Endothelial cell of umbilical vein (primary cell): Measurements from ENCODE around the gene MRPL41. TPM values are rescaled to one million over a fixed set of nuclear protein-coding genes. Genes with fewer than 3 reads are reported as not detected.

Experiments used
- BruUV-seq: library from RNA; stranded (reverse); fragments of 400-500 nt; replicated peaks from 2 replicates; lab custom pipeline; 2021; lab: Mats Ljungman, UMichigan
- CTCF ChIA-PET: fragments of 300-600, 350-600 bp; sonication (Branson Sonifier 250); formaldehyde crosslinking; loops from one replicate; lab custom pipeline; 2021; ENCODE audit warnings: antibody characterized with exemption, inconsistent platforms; lab: Charles Lee
- POLR2A ChIA-PET: fragments of 300-600, 350-600 bp; sonication (Branson Sonifier 250); formaldehyde crosslinking; loops from one replicate; lab custom pipeline; 2021; ENCODE audit warnings: antibody characterized with exemption, inconsistent platforms; lab: Charles Lee
- DNase-seq: peaks from one replicate; pipeline ENCODE4 v3.0.0-alpha.2; 2011; ENCODE audit warnings: low read depth, low spot score
- FAIRE-seq: peaks from 2 replicates; lab custom pipeline; 2011; peaks lifted over from hg19 to GRCh38; lab: Jason Lieb, UNC
- H2AFZ ChIP-seq: 2 replicates; pipeline ENCODE4 v1.6.0; 2012; ENCODE audit warnings: low read depth, low read length, control low read depth, inconsistent platforms
- H3K27ac ChIP-seq: 2 replicates; pipeline ENCODE4 v1.5.1; 2011; ENCODE audit warnings: low read depth, mild to moderate bottlenecking, control low read depth, low read length, moderate library complexity; ENCODE audit not compliant: insufficient read depth
- H3K27me3 ChIP-seq, 2 experiments: 2 replicates each; pipeline versions ENCODE4 v1.6.0 to v1.6.1; 2011; ENCODE audit warnings: low read length in 2 of 2, mixed read lengths in 1 of 2; ENCODE audit not compliant: control insufficient read depth in 2 of 2, insufficient read depth in 2 of 2
- H3K36me3 ChIP-seq, 2 experiments: 2 replicates in 1 of 2; 3 replicates in 1 of 2; pipeline ENCODE4 v1.5.1; 2011; ENCODE audit warnings: low read length in 2 of 2, mild to moderate bottlenecking in 1 of 2, moderate library complexity in 1 of 2; ENCODE audit not compliant: control insufficient read depth in 2 of 2, insufficient read depth in 2 of 2; ENCODE audit errors: extremely low read depth in 1 of 2
- H3K4me1 ChIP-seq: 3 replicates; pipeline ENCODE4 v1.5.1; 2011; ENCODE audit warnings: mild to moderate bottlenecking, low read length; ENCODE audit not compliant: control insufficient read depth, insufficient read depth; ENCODE audit errors: extremely low read depth
- H3K4me2 ChIP-seq: 2 replicates; pipeline ENCODE4 v1.6.1; 2011; ENCODE audit warnings: low read length, control low read depth, mixed read lengths; ENCODE audit not compliant: insufficient read depth
- H3K4me3 ChIP-seq, 3 experiments: fragments of 200-600 bp in 1 of 3; sonication (generic), shearing (Covaris generic) in 1 of 3; replicated peaks in 1 of 3; 2 replicates each; pipeline ENCODE4 v1.5.1; 2011 to 2016; ENCODE audit warnings: control low read depth in 3 of 3, low read length in 3 of 3, mild to moderate bottlenecking in 2 of 3, inconsistent platforms in 1 of 3, low read depth in 1 of 3, moderate library complexity in 1 of 3; ENCODE audit not compliant: insufficient read depth in 1 of 3
- H3K79me2 ChIP-seq: 2 replicates; pipeline ENCODE4 v1.6.0; 2012; ENCODE audit warnings: low read length, inconsistent platforms; ENCODE audit not compliant: control insufficient read depth, insufficient read depth
- H3K9ac ChIP-seq: replicated peaks from 2 replicates; pipeline ENCODE3; 2011; ENCODE audit warnings: low read length, control low read depth; ENCODE audit not compliant: insufficient read depth; ENCODE audit errors: extremely low read depth
- H3K9me1 ChIP-seq: replicated peaks from 3 replicates; pipeline ENCODE4 v1.6.0; 2011; ENCODE audit warnings: mild to moderate bottlenecking, low read length; ENCODE audit not compliant: control insufficient read depth, insufficient read depth; ENCODE audit errors: extremely low read depth
- H3K9me3 ChIP-seq: replicated peaks from 2 replicates; pipeline ENCODE4 v1.5.1; 2012; ENCODE audit warnings: low read length, inconsistent platforms; ENCODE audit not compliant: control insufficient read depth, insufficient read depth
- H4K20me1 ChIP-seq: replicated peaks from 2 replicates; pipeline ENCODE3; 2011; ENCODE audit warnings: mild to moderate bottlenecking, low read length; ENCODE audit not compliant: control insufficient read depth, insufficient read depth; ENCODE audit errors: extremely low read depth
- CTCF ChIP-seq, 2 donors: IDR thresholded peaks; 1 replicate in 1 of 2; 2 replicates in 1 of 2; pipeline ENCODE4 v1.5.1; 2011; ENCODE audit warnings: low read length in 2 of 2, mild to moderate bottlenecking in 2 of 2, moderate library complexity in 2 of 2, control low read depth in 1 of 2, inconsistent platforms in 1 of 2, low read depth in 1 of 2; ENCODE audit not compliant: insufficient read depth in 1 of 2; ENCODE audit errors: extremely low read depth in 1 of 2
- EZH2 ChIP-seq: IDR thresholded peaks from 2 replicates; pipeline ENCODE4 v1.6.1; 2012; ENCODE audit warnings: borderline replicate concordance, low read depth, mild to moderate bottlenecking, moderate library complexity, low read length, inconsistent platforms; ENCODE audit not compliant: severe bottlenecking
- FOS ChIP-seq: IDR thresholded peaks from 2 replicates; pipeline ENCODE4 v1.6.1; 2011; ENCODE audit warnings: mild to moderate bottlenecking, low read length, moderate library complexity, borderline replicate concordance; ENCODE audit not compliant: insufficient read depth
- GATA2 ChIP-seq: IDR thresholded peaks from 2 replicates; pipeline ENCODE4 v1.7.0; 2011; ENCODE audit warnings: low read depth, mild to moderate bottlenecking, moderate library complexity, mixed read lengths, low read length; ENCODE audit not compliant: insufficient read length, insufficient read depth
- JUN ChIP-seq: IDR thresholded peaks from 2 replicates; pipeline ENCODE4 v1.6.1; 2011; ENCODE audit warnings: borderline replicate concordance, low read depth; ENCODE audit not compliant: insufficient read length, insufficient read depth
- MAX ChIP-seq: IDR thresholded peaks from 2 replicates; pipeline ENCODE4 v1.6.1; 2011; ENCODE audit not compliant: insufficient read depth, insufficient read length
- MYC ChIP-seq: IDR thresholded peaks from one replicate; pipeline ENCODE4 v1.6.1; 2011; ENCODE audit warnings: mild to moderate bottlenecking, low read depth, low read length
- POLR2A ChIP-seq: IDR thresholded peaks from 2 replicates; pipeline ENCODE4 v1.6.1; 2012; ENCODE audit warnings: low read depth, mild to moderate bottlenecking, control low read depth, low read length
- POLR2AphosphoS5 ChIP-seq: IDR thresholded peaks from 2 replicates; pipeline ENCODE4 v1.6.1; 2012; ENCODE audit warnings: low read depth, mild to moderate bottlenecking, control low read depth, low read length, moderate library complexity; ENCODE audit not compliant: insufficient read depth
- dilution Hi-C: fragments of 300-500 bp; cut with MboI; formaldehyde crosslinking; loops from one replicate; pipeline ENCODE4 v1.15.0; 2019; ENCODE audit warnings: low sequenced_read_pairs; ENCODE audit not compliant: extremely low pct_ligation_motif_present
- intact Hi-C: fragments of 100-400 bp; cut with micrococcal nuclease; formaldehyde crosslinking; loops from one replicate; pipeline ENCODE4 v1.10.0; 2022
- polyA plus RNA-seq, 4 experiments: library from polyadenylated mRNA; depleted of rRNA in 3 of 4; stranded (reverse) in 3 of 4; unstranded in 1 of 4; fragments of >200 nt; gene quantifications; 2 replicates each; pipeline versions ENCODE4 v1.2.1 to v1.2.3, GENCODE V29; 2011 to 2012; ENCODE audit warnings: missing spikeins in 1 of 4
- total RNA-seq: library from RNA; stranded (reverse); gene quantifications from 2 replicates; pipeline ENCODE4 v1.2.3, GENCODE V29; 2021

MRPL41 gene
- total and polyA plus RNA-seq, 2 donors (not counting 3 experiments of a cell fraction or from before 2014, with no cell fraction given), result 50.4 to 50.7 TPM

DNA sequence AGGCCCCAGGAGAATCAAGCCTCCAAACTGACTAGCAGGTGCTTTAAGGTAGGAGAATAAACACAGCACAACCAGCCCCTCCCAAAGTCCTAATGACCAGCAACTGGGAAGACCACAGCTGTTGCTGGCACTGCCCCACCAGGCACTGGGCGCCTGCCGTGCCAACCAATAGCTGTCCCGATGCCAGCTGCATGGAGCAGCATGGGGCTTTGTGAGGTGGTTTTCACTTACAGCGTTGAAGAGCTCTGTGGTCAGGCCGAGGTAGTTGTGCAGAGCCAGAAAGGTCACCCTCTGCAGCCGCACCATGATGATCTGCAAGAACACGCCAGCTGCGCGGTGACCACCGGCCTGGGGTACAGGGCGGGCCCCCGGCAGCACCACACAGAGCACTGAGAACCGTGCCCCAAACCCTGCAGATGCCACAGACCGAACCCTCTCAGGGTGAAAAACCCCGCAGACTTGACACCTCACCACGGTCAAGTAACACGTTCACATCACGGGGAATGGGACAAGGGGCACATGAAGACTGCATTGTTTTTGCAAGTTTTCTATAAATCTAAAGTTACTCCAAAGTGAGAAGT, 30.2 kb upstream of the MRPL41 start:
- Histone ChIP-seq H2AFZ (no peak overlapping the region), H3K4me1 (no peaks in the 10 kb centered on the region), H3K27ac (no peak overlapping the region), H3K9ac (no peak overlapping the region), H4K20me1 (no peaks in the 10 kb centered on the region), H3K36me3 (no peaks in the 10 kb centered on the region), H3K4me3 (no peak overlapping the region), H3K27me3 (no peaks in the 10 kb centered on the region), H3K9me3 (no peaks in the 10 kb centered on the region), H3K79me2 (no peaks in the 10 kb centered on the region), H3K4me2 (no peak overlapping the region), H3K9me1 (no peaks in the 10 kb centered on the region)
- intact Hi-C loops (loop anchor here (10.0 kb wide), 1 partner anchor 97 kb away; the partner anchor contains the start of genes EXD3 and NOXA1), dilution Hi-C loops (no loop called here)
- ChIA-PET CTCF (interaction anchor here (1.0 to 2.1 kb wide), 4 partner anchors 12 to 235 kb away, joined by 5 to 9 read pairs (median 7); partner anchors contain the start of genes EXD3 and NOXA1), POLR2A (no interaction called here)
- DNase-seq (no peak), FAIRE-seq (no peak)
- no peak for TF ChIP-seq EZH2
- no peak for TF ChIP-seq JUN
- TF ChIP-seq MYC, result no peak
- TF ChIP-seq GATA2, result no peak
- no peak for TF ChIP-seq POLR2AphosphoS5
- no peak for TF ChIP-seq MAX
- no peak for TF ChIP-seq CTCF (IDR thresholded peaks at IDR 0.05; ENCODE audit: extremely low read depth in 1 of 2, insufficient read depth in 1 of 2, low read depth in 1 of 2, low read length in 2 of 2)
- no peak for TF ChIP-seq POLR2A
- no peak for TF ChIP-seq FOS
- BruUV-seq, result no TSS peak
